MCF 10A (cell line): ENCODE results near the gene SORBS1. TPM values are rescaled to one million over a fixed set of nuclear protein-coding genes. Genes with fewer than 3 reads are reported as not detected.

Experiments
- BruUV-seq: library from RNA; stranded (reverse); fragments of 400-500 nt; replicated peaks from 2 replicates; lab custom pipeline; 2021; lab: Mats Ljungman, UMichigan
- CTCF ChIA-PET: fragments of 300-600 bp; sonication (Branson Sonifier 250); formaldehyde crosslinking; extraction: SDS; loops from one replicate; lab custom pipeline; 2021; ENCODE audit warnings: antibody characterized with exemption, inconsistent platforms; lab: Yijun Ruan, JAX
- POLR2A ChIA-PET: fragments of 300-600, 350-650 bp; sonication (Branson Sonifier 250); formaldehyde crosslinking; extraction: SDS; loops from one replicate; lab custom pipeline; 2020; ENCODE audit warnings: antibody characterized with exemption, inconsistent platforms; lab: Yijun Ruan, JAX
- DNase-seq: peaks from one replicate; pipeline ENCODE4 v3.0.0-alpha.2; 2018; ENCODE audit not compliant: unreplicated experiment
- H3K27ac Mint-ChIP-seq: one replicate; pipeline ENCODE4 v1.8.0; 2022; ENCODE audit warnings: mild to moderate bottlenecking, low read depth, mixed read lengths; ENCODE audit not compliant: unreplicated experiment
- H3K27me3 Mint-ChIP-seq: one replicate; pipeline ENCODE4 v1.8.0; 2022; ENCODE audit warnings: mixed read lengths; ENCODE audit not compliant: insufficient read depth, unreplicated experiment
- H3K36me3 Mint-ChIP-seq: one replicate; pipeline ENCODE4 v1.8.0; 2022; ENCODE audit warnings: mild to moderate bottlenecking, moderate library complexity, mixed read lengths; ENCODE audit not compliant: insufficient read depth, unreplicated experiment
- H3K4me1 Mint-ChIP-seq: one replicate; pipeline ENCODE4 v1.8.0; 2022; ENCODE audit warnings: mixed read lengths; ENCODE audit not compliant: insufficient read depth, unreplicated experiment
- H3K4me3 Mint-ChIP-seq: one replicate; pipeline ENCODE4 v1.8.0; 2022; ENCODE audit warnings: mild to moderate bottlenecking, moderate library complexity, mixed read lengths; ENCODE audit not compliant: unreplicated experiment
- H3K9me3 Mint-ChIP-seq: one replicate; pipeline ENCODE4 v1.8.0; 2022; ENCODE audit warnings: mixed read lengths; ENCODE audit not compliant: unreplicated experiment
- CTCF ChIP-seq: fragments of 200-600 bp; IDR thresholded peaks from one replicate; pipeline ENCODE4 v1.8.0; 2022; ENCODE audit warnings: antibody characterized with exemption, mild to moderate bottlenecking; ENCODE audit not compliant: unreplicated experiment
- intact Hi-C: fragments of 100-400 bp; cut with micrococcal nuclease; formaldehyde crosslinking; loops from 2 replicates; pipeline ENCODE4 v1.14.1; 2022
- total RNA-seq: library from RNA; stranded (reverse); gene quantifications from 2 replicates; pipeline ENCODE4 v1.2.3, GENCODE V29; 2022

SORBS1 gene
- total RNA-seq, 1 experiment from 2014 or later = 1.0 TPM

- Mint-ChIP-seq H3K4me1 (peaks cover 5% of the 10 kb centered on the region), H3K4me3 (no peak overlapping the region), H3K27me3 (no peaks in the 10 kb centered on the region), H3K36me3 (no peaks in the 10 kb centered on the region), H3K9me3 (no peaks in the 10 kb centered on the region), H3K27ac (no peak overlapping the region)
- ChIA-PET CTCF (interaction anchor here (1.5 to 11.3 kb wide), 3 partner anchors 7 to 164 kb away, joined by 6 to 185 read pairs (median 178); no protein-coding TSS in a partner anchor), POLR2A (interaction anchor here (0.6 kb wide), 1 partner anchor 40 kb away, joined by 3 read pairs; no protein-coding TSS in a partner anchor)
- BruUV-seq = no TSS peak
- TF ChIP-seq CTCF = no peak
- DNase-seq = no peak
- intact Hi-C loops = no loop called here
These were observed 125.5 kb downstream of the SORBS1 start for GRCh38 chr10:95435548-95436279.

GRCh38 chr10:95434583-95434982, 126.6 kb downstream of the SORBS1 start:
- CTCF ChIA-PET = interaction anchor here (0.6 to 11.3 kb wide), 5 partner anchors 9 to 183 kb away, joined by 3 to 239 read pairs (median 178); no protein-coding TSS in a partner anchor
- Mint-ChIP-seq H3K27me3 (no peaks in the 10 kb centered on the region), H3K36me3 (no peaks in the 10 kb centered on the region), H3K4me1 (peaks cover 9% of the 10 kb centered on the region), H3K4me3 (no peak overlapping the region), H3K27ac (no peak overlapping the region), H3K9me3 (no peaks in the 10 kb centered on the region)
- no peak for DNase-seq
- POLR2A ChIA-PET = no interaction called here
- no peak for TF ChIP-seq CTCF
- BruUV-seq = no TSS peak
- intact Hi-C loops = no loop called here

GRCh38 chr10:95431900-95432342, 129.2 kb downstream of the SORBS1 start:
- Mint-ChIP-seq H3K27me3 (no peaks in the 10 kb centered on the region), H3K27ac (no peak overlapping the region), H3K36me3 (peaks cover 6% of the 10 kb centered on the region), H3K9me3 (no peaks in the 10 kb centered on the region), H3K4me3 (no peak overlapping the region), H3K4me1 (peaks cover 11% of the 10 kb centered on the region)
- no peak for TF ChIP-seq CTCF
- BruUV-seq = no TSS peak
- CTCF ChIA-PET = interaction anchor here (0.6 to 11.3 kb wide), 17 partner anchors 11 to 170 kb away, joined by 3 to 239 read pairs (median 17); no protein-coding TSS in a partner anchor
- POLR2A ChIA-PET = interaction anchor here (1.9 kb wide), 1 partner anchor 57 kb away, joined by 7 read pairs; no protein-coding TSS in a partner anchor
- intact Hi-C loops = no loop called here
- peak; percentile 52 for DNase-seq
